ENCODE data around the gene C11orf86.

- TF ChIP-seq, protein P1, sequence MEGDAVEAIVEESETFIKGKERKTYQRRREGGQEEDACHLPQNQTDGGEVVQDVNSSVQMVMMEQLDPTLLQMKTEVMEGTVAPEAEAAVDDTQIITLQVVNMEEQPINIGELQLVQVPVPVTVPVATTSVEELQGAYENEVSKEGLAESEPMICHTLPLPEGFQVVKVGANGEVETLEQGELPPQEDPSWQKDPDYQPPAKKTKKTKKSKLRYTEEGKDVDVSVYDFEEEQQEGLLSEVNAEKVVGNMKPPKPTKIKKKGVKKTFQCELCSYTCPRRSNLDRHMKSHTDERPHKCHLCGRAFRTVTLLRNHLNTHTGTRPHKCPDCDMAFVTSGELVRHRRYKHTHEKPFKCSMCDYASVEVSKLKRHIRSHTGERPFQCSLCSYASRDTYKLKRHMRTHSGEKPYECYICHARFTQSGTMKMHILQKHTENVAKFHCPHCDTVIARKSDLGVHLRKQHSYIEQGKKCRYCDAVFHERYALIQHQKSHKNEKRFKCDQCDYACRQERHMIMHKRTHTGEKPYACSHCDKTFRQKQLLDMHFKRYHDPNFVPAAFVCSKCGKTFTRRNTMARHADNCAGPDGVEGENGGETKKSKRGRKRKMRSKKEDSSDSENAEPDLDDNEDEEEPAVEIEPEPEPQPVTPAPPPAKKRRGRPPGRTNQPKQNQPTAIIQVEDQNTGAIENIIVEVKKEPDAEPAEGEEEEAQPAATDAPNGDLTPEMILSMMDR (IDR thresholded peaks at IDR 0.05), result no peak
- TF ChIP-seq POLR2AphosphoS5 (IDR thresholded peaks at IDR 0.05; ENCODE audit: insufficient read depth in 1 of 2, low read depth in 1 of 2), result no peak
Measured at GRCh38 chr11:66938582-66939135, 36.4 kb upstream of the C11orf86 start.

All from vagina (tissue), 2 donors.